ENCODE measurements around the gene BCL2L1. TPM values are rescaled to one million over a fixed set of nuclear protein-coding genes. Genes with fewer than 3 reads are reported as not detected.
A peak's percentile ranks its signal among the peaks of the same experiment; 100 is the strongest.

The BCL2L1 gene
- total RNA-seq, 1 donor from 2014 or later: 66.6 TPM

GRCh38 chr20:31706607-31707257 is 15.9 kb downstream of the BCL2L1 start:
- H3K27ac Mint-ChIP-seq: peak overlapping the region; percentile 81
- TF ChIP-seq, protein P1, sequence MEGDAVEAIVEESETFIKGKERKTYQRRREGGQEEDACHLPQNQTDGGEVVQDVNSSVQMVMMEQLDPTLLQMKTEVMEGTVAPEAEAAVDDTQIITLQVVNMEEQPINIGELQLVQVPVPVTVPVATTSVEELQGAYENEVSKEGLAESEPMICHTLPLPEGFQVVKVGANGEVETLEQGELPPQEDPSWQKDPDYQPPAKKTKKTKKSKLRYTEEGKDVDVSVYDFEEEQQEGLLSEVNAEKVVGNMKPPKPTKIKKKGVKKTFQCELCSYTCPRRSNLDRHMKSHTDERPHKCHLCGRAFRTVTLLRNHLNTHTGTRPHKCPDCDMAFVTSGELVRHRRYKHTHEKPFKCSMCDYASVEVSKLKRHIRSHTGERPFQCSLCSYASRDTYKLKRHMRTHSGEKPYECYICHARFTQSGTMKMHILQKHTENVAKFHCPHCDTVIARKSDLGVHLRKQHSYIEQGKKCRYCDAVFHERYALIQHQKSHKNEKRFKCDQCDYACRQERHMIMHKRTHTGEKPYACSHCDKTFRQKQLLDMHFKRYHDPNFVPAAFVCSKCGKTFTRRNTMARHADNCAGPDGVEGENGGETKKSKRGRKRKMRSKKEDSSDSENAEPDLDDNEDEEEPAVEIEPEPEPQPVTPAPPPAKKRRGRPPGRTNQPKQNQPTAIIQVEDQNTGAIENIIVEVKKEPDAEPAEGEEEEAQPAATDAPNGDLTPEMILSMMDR (IDR thresholded peaks at IDR 0.05; ENCODE audit: unreplicated experiment): no peak
- H3K4me3 Mint-ChIP-seq: no peak overlapping the region
- peaks cover 24% of the 10 kb centered on the region for H3K36me3 Mint-ChIP-seq
- DNase-seq (ENCODE audit: low spot score in 2 of 2, unreplicated experiment in 2 of 2): no peak
- H3K4me1 Mint-ChIP-seq: peaks cover 23% of the 10 kb centered on the region
- no peaks in the 10 kb centered on the region for H3K9me3 Mint-ChIP-seq
- H3K27me3 Mint-ChIP-seq (ENCODE audit: low read depth): no peaks in the 10 kb centered on the region

GRCh38 chr20:31705598-31706597 is 16.8 kb downstream of the BCL2L1 start:
- TF ChIP-seq, protein P1 (IDR thresholded peaks at IDR 0.05; ENCODE audit: unreplicated experiment): no peak
- no peaks in the 10 kb centered on the region for H3K9me3 Mint-ChIP-seq
- H3K4me3 Mint-ChIP-seq: no peak overlapping the region
- H3K27me3 Mint-ChIP-seq (ENCODE audit: low read depth): no peaks in the 10 kb centered on the region
- peaks cover 29% of the 10 kb centered on the region for H3K36me3 Mint-ChIP-seq
- no peak for DNase-seq (ENCODE audit: low spot score in 2 of 2, unreplicated experiment in 2 of 2)
- peaks cover 16% of the 10 kb centered on the region for H3K4me1 Mint-ChIP-seq
- peak overlapping the region; percentile 81 for H3K27ac Mint-ChIP-seq

DNA sequence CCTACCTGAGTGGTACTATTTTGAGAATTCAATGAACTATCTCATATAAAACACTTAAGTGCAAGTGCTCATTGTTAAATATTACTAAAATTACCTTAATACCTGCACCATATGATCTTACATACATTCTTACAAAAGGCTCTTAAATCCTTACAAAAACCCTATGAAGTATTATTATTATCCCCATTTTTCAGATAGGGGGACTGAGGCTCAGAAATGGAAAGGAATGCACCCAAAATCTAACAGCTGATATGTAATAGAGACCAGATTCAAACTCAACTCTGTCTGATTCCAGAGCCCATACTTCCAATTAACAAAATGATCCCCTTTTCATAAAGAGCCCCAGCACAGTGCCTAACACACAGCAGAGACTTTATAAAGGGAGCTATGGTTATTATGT is 17.5 kb downstream of the BCL2L1 start:
- no peak for DNase-seq (ENCODE audit: low spot score in 2 of 2, unreplicated experiment in 2 of 2)
- Mint-ChIP-seq H3K4me3 (no peak overlapping the region), H3K4me1 (peaks cover 13% of the 10 kb centered on the region), H3K27me3 (ENCODE audit: low read depth) (no peaks in the 10 kb centered on the region), H3K9me3 (peaks cover 4% of the 10 kb centered on the region), H3K27ac (peak overlapping the region; percentile 96), H3K36me3 (peaks cover 33% of the 10 kb centered on the region)
- TF ChIP-seq, protein P1 (IDR thresholded peaks at IDR 0.05; ENCODE audit: unreplicated experiment): no peak

- TF ChIP-seq, protein P1 (IDR thresholded peaks at IDR 0.05; ENCODE audit: unreplicated experiment): no peak
- peak in 1 of 2 experiments; percentile 54 for DNase-seq (ENCODE audit: low spot score in 2 of 2, unreplicated experiment in 2 of 2)
- H3K4me1 Mint-ChIP-seq: peaks cover 14% of the 10 kb centered on the region
- peaks cover 29% of the 10 kb centered on the region for H3K36me3 Mint-ChIP-seq
- peaks cover 4% of the 10 kb centered on the region for H3K9me3 Mint-ChIP-seq
- no peak overlapping the region for H3K4me3 Mint-ChIP-seq
- H3K27me3 Mint-ChIP-seq (ENCODE audit: low read depth): no peaks in the 10 kb centered on the region
- H3K27ac Mint-ChIP-seq: peak overlapping the region; percentile 96
These were observed 18.2 kb downstream of the BCL2L1 start for GRCh38 chr20:31704225-31705119.

DNA sequence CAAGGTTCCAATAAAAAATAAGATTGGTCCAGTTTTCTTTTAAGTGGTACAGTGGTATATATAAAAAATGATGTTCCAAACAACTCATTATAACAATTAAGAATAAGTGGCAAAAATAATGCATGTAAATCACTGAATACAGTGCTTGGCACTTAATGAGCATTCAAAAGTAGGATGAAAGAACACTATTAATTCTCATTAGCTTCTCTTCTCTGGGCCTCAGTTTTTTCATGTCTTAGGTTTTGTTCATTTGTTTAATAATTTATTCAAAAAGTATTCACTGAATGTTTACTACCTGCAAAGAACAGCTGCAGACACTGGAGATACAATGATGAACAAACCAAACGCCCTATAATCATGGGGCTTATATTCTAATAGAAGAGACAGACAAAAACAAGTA is 21.1 kb downstream of the BCL2L1 start:
- H3K27ac Mint-ChIP-seq: peak overlapping the region; percentile 82
- peaks cover 15% of the 10 kb centered on the region for H3K4me1 Mint-ChIP-seq
- TF ChIP-seq, protein P1 (IDR thresholded peaks at IDR 0.05; ENCODE audit: unreplicated experiment): no peak
- H3K36me3 Mint-ChIP-seq: peaks cover 20% of the 10 kb centered on the region
- no peak for DNase-seq (ENCODE audit: low spot score in 2 of 2, unreplicated experiment in 2 of 2)
- no peaks in the 10 kb centered on the region for H3K27me3 Mint-ChIP-seq (ENCODE audit: low read depth)
- H3K9me3 Mint-ChIP-seq: peaks cover 4% of the 10 kb centered on the region
- H3K4me3 Mint-ChIP-seq: no peak overlapping the region

Measured in mesothelial cell of epicardium (in vitro differentiated cells).